ENCODE data around the gene ZFAND3. TPM values are rescaled to one million over a fixed set of nuclear protein-coding genes. Genes with fewer than 3 reads are reported as not detected.

ZFAND3 gene
- polyA plus RNA-seq, 1 experiment, result 15.5 TPM

- CTCF ChIA-PET, result interaction anchor here (0.9 to 1.6 kb wide), 3 partner anchors 350 to 438 kb away, joined by 3 to 9 read pairs (median 4); no protein-coding TSS in a partner anchor
- TF ChIP-seq, protein P1, sequence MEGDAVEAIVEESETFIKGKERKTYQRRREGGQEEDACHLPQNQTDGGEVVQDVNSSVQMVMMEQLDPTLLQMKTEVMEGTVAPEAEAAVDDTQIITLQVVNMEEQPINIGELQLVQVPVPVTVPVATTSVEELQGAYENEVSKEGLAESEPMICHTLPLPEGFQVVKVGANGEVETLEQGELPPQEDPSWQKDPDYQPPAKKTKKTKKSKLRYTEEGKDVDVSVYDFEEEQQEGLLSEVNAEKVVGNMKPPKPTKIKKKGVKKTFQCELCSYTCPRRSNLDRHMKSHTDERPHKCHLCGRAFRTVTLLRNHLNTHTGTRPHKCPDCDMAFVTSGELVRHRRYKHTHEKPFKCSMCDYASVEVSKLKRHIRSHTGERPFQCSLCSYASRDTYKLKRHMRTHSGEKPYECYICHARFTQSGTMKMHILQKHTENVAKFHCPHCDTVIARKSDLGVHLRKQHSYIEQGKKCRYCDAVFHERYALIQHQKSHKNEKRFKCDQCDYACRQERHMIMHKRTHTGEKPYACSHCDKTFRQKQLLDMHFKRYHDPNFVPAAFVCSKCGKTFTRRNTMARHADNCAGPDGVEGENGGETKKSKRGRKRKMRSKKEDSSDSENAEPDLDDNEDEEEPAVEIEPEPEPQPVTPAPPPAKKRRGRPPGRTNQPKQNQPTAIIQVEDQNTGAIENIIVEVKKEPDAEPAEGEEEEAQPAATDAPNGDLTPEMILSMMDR (IDR thresholded peaks at IDR 0.05; ENCODE audit: low read depth, low read length), result no peak
- no peak for DNase-seq (ENCODE audit: low read depth, low spot score)
- no peak overlapping the region for H3K4me3 ChIP-seq (ENCODE audit: low read depth, low read length)
- no peaks in the 10 kb centered on the region for H3K27me3 ChIP-seq (ENCODE audit: control insufficient read depth, insufficient read depth, low read length)
- no peak overlapping the region for H3K27ac ChIP-seq (ENCODE audit: low read depth, low read length)
- POLR2A ChIA-PET, result no interaction called here
- no peaks in the 10 kb centered on the region for H3K9me3 ChIP-seq (ENCODE audit: control insufficient read depth, insufficient read depth, low read length)
Measured at GRCh38 chr6:38143191-38144150, 323.9 kb downstream of the ZFAND3 start.

GRCh38 chr6:38144365-38144945, 324.9 kb downstream of the ZFAND3 start:
- TF ChIP-seq, protein P1 (IDR thresholded peaks at IDR 0.05; ENCODE audit: low read depth, low read length), result no peak
- H3K9me3 ChIP-seq (ENCODE audit: control insufficient read depth, insufficient read depth, low read length), result no peaks in the 10 kb centered on the region
- POLR2A ChIA-PET, result no interaction called here
- no peaks in the 10 kb centered on the region for H3K27me3 ChIP-seq (ENCODE audit: control insufficient read depth, insufficient read depth, low read length)
- no peak for DNase-seq (ENCODE audit: low read depth, low spot score)
- H3K4me3 ChIP-seq (ENCODE audit: low read depth, low read length), result no peak overlapping the region
- CTCF ChIA-PET, result interaction anchor here (1.4 to 1.6 kb wide), 2 partner anchors 349 to 439 kb away, joined by 4 to 9 read pairs; no protein-coding TSS in a partner anchor
- no peak overlapping the region for H3K27ac ChIP-seq (ENCODE audit: low read depth, low read length)

DNA sequence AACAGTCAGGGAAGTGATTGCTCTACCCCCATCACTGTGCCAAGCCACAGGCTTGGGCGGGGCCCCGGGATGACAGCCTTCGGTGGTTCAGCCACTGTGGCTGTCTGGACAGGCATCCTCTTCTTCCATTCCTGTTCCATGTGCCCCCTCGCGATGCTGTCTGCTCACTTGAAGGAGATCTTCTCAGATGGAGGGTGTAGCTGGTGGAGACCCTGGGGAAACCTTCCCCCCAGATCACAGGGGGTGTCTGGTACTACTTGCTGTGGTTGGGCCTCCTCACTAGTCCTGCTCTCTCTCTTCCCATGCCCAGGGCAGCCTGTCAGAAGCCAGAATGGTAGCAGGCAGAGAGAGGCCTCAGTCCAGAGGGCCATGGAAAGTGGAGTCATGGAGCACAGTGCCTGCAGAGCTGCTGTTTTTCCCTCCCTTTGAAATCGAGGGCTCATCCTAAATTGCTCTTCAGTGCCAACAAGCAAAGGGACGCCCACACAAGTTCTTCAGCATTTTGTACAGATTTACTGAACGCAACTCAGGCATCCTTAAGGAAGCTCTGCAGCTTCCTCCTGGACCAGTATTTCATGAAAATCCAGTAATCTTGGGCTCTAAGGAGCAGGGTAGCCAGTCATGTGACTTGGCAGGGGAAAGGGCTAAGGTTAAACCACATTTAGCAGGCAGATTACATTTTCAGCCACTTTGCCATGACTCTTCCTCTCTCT, 326.6 kb downstream of the ZFAND3 start:
- no peak for DNase-seq (ENCODE audit: low read depth, low spot score)
- no peak overlapping the region for H3K4me3 ChIP-seq (ENCODE audit: low read depth, low read length)
- peak overlapping the region; percentile 11 for H3K27ac ChIP-seq (ENCODE audit: low read depth, low read length)
- no peaks in the 10 kb centered on the region for H3K27me3 ChIP-seq (ENCODE audit: control insufficient read depth, insufficient read depth, low read length)
- POLR2A ChIA-PET, result no interaction called here
- CTCF ChIA-PET, result no interaction called here
- TF ChIP-seq, protein P1 (IDR thresholded peaks at IDR 0.05; ENCODE audit: low read depth, low read length), result no peak
- H3K9me3 ChIP-seq (ENCODE audit: control insufficient read depth, insufficient read depth, low read length), result no peaks in the 10 kb centered on the region

GRCh38 chr6:38146734-38147027, 327.2 kb downstream of the ZFAND3 start:
- no peak overlapping the region for H3K27ac ChIP-seq (ENCODE audit: low read depth, low read length)
- no peaks in the 10 kb centered on the region for H3K9me3 ChIP-seq (ENCODE audit: control insufficient read depth, insufficient read depth, low read length)
- ChIA-PET CTCF (no interaction called here), POLR2A (interaction anchor here (0.5 kb wide), 1 partner anchor 449 kb away, joined by 5 read pairs; the partner anchor contains the start of gene MDGA1)
- H3K27me3 ChIP-seq (ENCODE audit: control insufficient read depth, insufficient read depth, low read length), result no peaks in the 10 kb centered on the region
- H3K4me3 ChIP-seq (ENCODE audit: low read depth, low read length), result no peak overlapping the region
- TF ChIP-seq, protein P1 (IDR thresholded peaks at IDR 0.05; ENCODE audit: low read depth, low read length), result no peak
- DNase-seq (ENCODE audit: low read depth, low spot score), result no peak

All from AG04450 (cell line).